H9 (cell line): Measurements from ENCODE around the gene HDLBP. TPM values are rescaled to one million over a fixed set of nuclear protein-coding genes. Genes with fewer than 3 reads are reported as not detected.

ENCODE experiments used
- DNase-seq: peaks from one replicate; pipeline ENCODE4 v3.0.0-alpha.2; 2017
- H2AFZ ChIP-seq: one replicate; pipeline ENCODE4 v1.6.1; 2013; ENCODE audit warnings: mild to moderate bottlenecking, low read length, control low read depth, moderate library complexity
- H2AK5ac ChIP-seq: 2 replicates; pipeline ENCODE4 v1.6.1; 2013; ENCODE audit warnings: low read length, control low read depth, mixed read lengths; ENCODE audit not compliant: insufficient read length
- H2BK120ac ChIP-seq: one replicate; pipeline ENCODE4 v1.6.1; 2013; ENCODE audit warnings: low read depth, mild to moderate bottlenecking, low read length, control low read depth, inconsistent platforms; ENCODE audit not compliant: poor library complexity, severe bottlenecking
- H2BK12ac ChIP-seq: 2 replicates; pipeline ENCODE4 v1.6.1; 2013; ENCODE audit warnings: low read length, control low read depth, mixed read lengths, low read depth; ENCODE audit not compliant: insufficient read length
- H2BK15ac ChIP-seq: 2 replicates; pipeline ENCODE4 v1.6.1; 2013; ENCODE audit warnings: low read depth, low read length, control low read depth
- H2BK20ac ChIP-seq: one replicate; pipeline ENCODE4 v1.6.1; 2013; ENCODE audit warnings: low read depth, mild to moderate bottlenecking, low read length, control low read depth, inconsistent platforms; ENCODE audit not compliant: poor library complexity, severe bottlenecking
- H2BK5ac ChIP-seq: 2 replicates; pipeline ENCODE4 v1.6.1; 2013; ENCODE audit warnings: low read length, control low read depth, mixed read lengths; ENCODE audit not compliant: insufficient read length
- H3K14ac ChIP-seq: 2 replicates; pipeline ENCODE4 v1.6.1; 2013; ENCODE audit warnings: low read length, control low read depth; ENCODE audit not compliant: insufficient read depth
- H3K18ac ChIP-seq: 2 replicates; pipeline ENCODE4 v1.6.1; 2013; ENCODE audit warnings: low read depth, mild to moderate bottlenecking, mixed read lengths, low read length, control low read depth; ENCODE audit not compliant: insufficient read length
- H3K23ac ChIP-seq: 2 replicates; pipeline ENCODE4 v1.6.1; 2013; ENCODE audit warnings: low read length, control low read depth, mixed read lengths, low read depth; ENCODE audit not compliant: insufficient read length
- H3K23me2 ChIP-seq: 2 replicates; pipeline ENCODE4 v1.6.1; 2013; ENCODE audit warnings: low read depth, mild to moderate bottlenecking, mixed read lengths, low read length, control low read depth; ENCODE audit not compliant: insufficient read length, poor library complexity, severe bottlenecking
- H3K27ac ChIP-seq: 2 replicates; pipeline ENCODE4 v1.5.1; 2013; ENCODE audit warnings: low read length, control low read depth, mixed read lengths, low read depth; ENCODE audit not compliant: insufficient read length
- H3K27me3 ChIP-seq: 2 replicates; pipeline ENCODE4 v1.6.1; 2013; ENCODE audit warnings: low read length, control low read depth, inconsistent platforms; ENCODE audit not compliant: insufficient read depth
- H3K4ac ChIP-seq: 2 replicates; pipeline ENCODE4 v1.6.1; 2013; ENCODE audit warnings: low read depth, mild to moderate bottlenecking, control low read depth, inconsistent platforms, low read length, moderate library complexity
- H3K4me1 ChIP-seq: 2 replicates; pipeline ENCODE4 v1.6.1; 2013; ENCODE audit warnings: low read length, control low read depth, inconsistent platforms; ENCODE audit not compliant: insufficient read depth
- H3K4me2 ChIP-seq: 2 replicates; pipeline ENCODE4 v1.6.1; 2013; ENCODE audit warnings: low read length, control low read depth, mixed read lengths; ENCODE audit not compliant: insufficient read length, insufficient read depth
- H3K56ac ChIP-seq: 2 replicates; pipeline ENCODE4 v1.6.1; 2013; ENCODE audit warnings: low read depth, mild to moderate bottlenecking, mixed read lengths, low read length, control low read depth; ENCODE audit not compliant: insufficient read length
- H3K79me1 ChIP-seq: 2 replicates; pipeline ENCODE4 v1.6.1; 2013; ENCODE audit warnings: low read depth, mild to moderate bottlenecking, moderate library complexity, low read length, control low read depth, inconsistent platforms; ENCODE audit not compliant: insufficient read depth, poor library complexity, severe bottlenecking
- H3K79me2 ChIP-seq: 2 replicates; pipeline ENCODE4 v1.6.1; 2013; ENCODE audit warnings: low read length, control low read depth, inconsistent platforms; ENCODE audit not compliant: insufficient read depth
- H3K9ac ChIP-seq: 2 replicates; pipeline ENCODE4 v1.6.1; 2013; ENCODE audit warnings: low read length, control low read depth, mixed read lengths; ENCODE audit not compliant: insufficient read length; ENCODE audit errors: extremely low read depth
- H3K9me3 ChIP-seq: one replicate; pipeline ENCODE4 v1.6.1; 2013; ENCODE audit warnings: low read depth, low read length, inconsistent platforms; ENCODE audit not compliant: control insufficient read depth
- H3T11ph ChIP-seq: one replicate; pipeline ENCODE4 v1.6.1; 2013; ENCODE audit warnings: mild to moderate bottlenecking, low read length, control low read depth, inconsistent platforms
- H4K20me1 ChIP-seq: one replicate; pipeline ENCODE4 v1.6.1; 2013; ENCODE audit not compliant: control insufficient read depth, insufficient read length, insufficient read depth
- H4K5ac ChIP-seq: 2 replicates; pipeline ENCODE4 v1.6.1; 2013; ENCODE audit warnings: low read depth, mild to moderate bottlenecking, mixed read lengths, low read length, control low read depth; ENCODE audit not compliant: insufficient read length
- H4K8ac ChIP-seq: replicated peaks from 2 replicates; pipeline ENCODE4 v1.6.1; 2013; ENCODE audit warnings: low read length, control low read depth, mixed read lengths, low read depth; ENCODE audit not compliant: insufficient read length
- H4K91ac ChIP-seq: 2 replicates; pipeline ENCODE4 v1.6.1; 2013; ENCODE audit warnings: low read depth, mild to moderate bottlenecking, moderate library complexity, mixed read lengths, low read length, control low read depth; ENCODE audit not compliant: insufficient read length
- H3K27ac Mint-ChIP-seq, 3 experiments: 2 replicates in 2 of 3; 3 replicates in 1 of 3; pipeline ENCODE4 v1.8.0; 2020 to 2021; ENCODE audit warnings: mixed read lengths in 3 of 3, mild to moderate bottlenecking in 1 of 3, moderate library complexity in 1 of 3
- H3K27me3 Mint-ChIP-seq: 2 replicates; pipeline ENCODE4 v1.8.0; 2021; ENCODE audit warnings: low read depth, mild to moderate bottlenecking, moderate library complexity, mixed read lengths
- H3K36me3 Mint-ChIP-seq, 3 experiments: 2 replicates in 2 of 3; 3 replicates in 1 of 3; pipeline ENCODE4 v1.8.0; 2020 to 2021; ENCODE audit warnings: low read depth in 3 of 3, mixed read lengths in 3 of 3; ENCODE audit not compliant: insufficient read depth in 1 of 3
- H3K4me1 Mint-ChIP-seq, 2 experiments: 2 replicates each; pipeline ENCODE4 v1.8.0; 2020; ENCODE audit warnings: mixed read lengths in 2 of 2
- H3K4me3 Mint-ChIP-seq, 2 experiments: 2 replicates in 1 of 2; 3 replicates in 1 of 2; pipeline ENCODE4 v1.8.0; 2020 to 2021; ENCODE audit warnings: mild to moderate bottlenecking in 2 of 2, mixed read lengths in 2 of 2, moderate library complexity in 1 of 2
- H3K9me3 Mint-ChIP-seq, 2 experiments: 2 replicates in 1 of 2; 3 replicates in 1 of 2; pipeline ENCODE4 v1.8.0; 2020; ENCODE audit warnings: mild to moderate bottlenecking in 2 of 2, mixed read lengths in 2 of 2, moderate library complexity in 1 of 2
- CTCF ChIP-seq: fragments of 200-600 bp; sonication (generic); conservative IDR thresholded peaks from 3 replicates; pipeline ENCODE4 v1.8.0; 2021; ENCODE audit warnings: antibody characterized with exemption, mild to moderate bottlenecking
- WGBS: extraction: QIAGEN DNeasy Blood & Tissue Kit; methylation state at CpG from one replicate; pipeline ENCODE4 v1.1.7; 2013; ENCODE audit warnings: missing lambda C conversion rate, low lambda C conversion rate, mixed read lengths; ENCODE audit not compliant: insufficient read length; ENCODE audit errors: extremely low coverage; 5-methylcytosine and 5-hydroxymethylcytosine counted together
- total RNA-seq: library from RNA; stranded (reverse); gene quantifications from 2 replicates; pipeline ENCODE4 v1.2.1, GENCODE V29; 2021

Gene HDLBP
- total RNA-seq, 1 experiment from 2014 or later: 364 TPM

- no peak overlapping the region for H2AK5ac ChIP-seq
- no peaks in the 10 kb centered on the region for H3K79me1 ChIP-seq
- no peak overlapping the region for H3K4ac ChIP-seq
- no peak overlapping the region for H2BK15ac ChIP-seq
- Mint-ChIP-seq H3K27ac (peak overlapping the region in 2 of 3 experiments; percentile 55 to 68; a peak in 2 of 7 replicates), H3K9me3 (peaks cover 0 to 2% of the 10 kb centered on the region in 2 experiments; a peak in 2 of 5 replicates), H3K27me3 (peaks cover 5% of the 10 kb centered on the region), H3K36me3 (peaks cover 0 to 4% (median 2%) of the 10 kb centered on the region in 3 experiments; a peak in 2 of 7 replicates), H3K4me3 (peak overlapping the region; percentile 78 to 94), H3K4me1 (peaks cover 19 to 37% of the 10 kb centered on the region in 2 experiments)
- no peaks in the 10 kb centered on the region for H3K9me3 ChIP-seq
- no peak overlapping the region for H3K56ac ChIP-seq
- H4K8ac ChIP-seq: no peak overlapping the region
- H4K5ac ChIP-seq: no peak overlapping the region
- peak overlapping the region; percentile 80 for H3K4me2 ChIP-seq
- H3K4me1 ChIP-seq: peaks cover 4% of the 10 kb centered on the region; the same call in 1 of the 2 replicates
- H3K18ac ChIP-seq: no peak overlapping the region
- peak overlapping the region; percentile 55 for H3K9ac ChIP-seq
- peaks cover 2% of the 10 kb centered on the region for H4K20me1 ChIP-seq
- no peak overlapping the region for H2BK120ac ChIP-seq
- 0 out of 2 replicates have a peak overlapping the region, but pooled peaks have one; percentile 84 for H3K14ac ChIP-seq
- no peak overlapping the region for H2AFZ ChIP-seq
- no peak overlapping the region for H2BK20ac ChIP-seq
- peak; percentile 32; the same call in 2 of the 3 replicates for TF ChIP-seq CTCF
- H2BK5ac ChIP-seq: no peak overlapping the region
- no peak overlapping the region for H4K91ac ChIP-seq
- H3K79me2 ChIP-seq: no peaks in the 10 kb centered on the region; the same call in 1 of the 2 replicates
- DNase-seq: peak; percentile 77
- no peak overlapping the region for H3T11ph ChIP-seq
- no CpG with 5 or more reads among the region's 83 CpGs for WGBS
- no peak overlapping the region for H3K27ac ChIP-seq
- peaks cover 10% of the 10 kb centered on the region for H3K23me2 ChIP-seq
- no peak overlapping the region for H2BK12ac ChIP-seq
- H3K23ac ChIP-seq: no peak overlapping the region
- no peaks in the 10 kb centered on the region for H3K27me3 ChIP-seq
These were observed 97.1 kb downstream of the HDLBP start for GRCh38 chr2:241218131-241219029.
